CD8-positive, alpha-beta memory T cell (primary cell): ENCODE data around the gene GOLGA6L22. TPM values are rescaled to one million over a fixed set of nuclear protein-coding genes. Genes with fewer than 3 reads are reported as not detected.
"Not testable (repeated sequence)": the region's sequence is repeated elsewhere in the genome, so short reads cannot be mapped to it uniquely, and the experiment has no call there.

ENCODE experiments used
- CTCF ChIA-PET: fragments of 350-600 bp; sonication (Branson Sonifier 250); formaldehyde crosslinking; loops from one replicate; lab custom pipeline; 2021; ENCODE audit warnings: antibody characterized with exemption; lab: Charles Lee
- POLR2A ChIA-PET: fragments of 350-600 bp; sonication (Branson Sonifier 250); formaldehyde crosslinking; loops from one replicate; lab custom pipeline; 2021; ENCODE audit warnings: antibody characterized with exemption; lab: Charles Lee
- DNase-seq, 5 donors: peaks; one replicate each; pipeline versions ENCODE4 v3.0.0 to v3.0.0-alpha.2; 2020 to 2022; ENCODE audit warnings: mixed read lengths in 1 of 5
- H3K27ac ChIP-seq: one replicate; pipeline ENCODE4 v1.7.0; 2013; ENCODE audit warnings: low read depth, mild to moderate bottlenecking, low read length, moderate library complexity
- H3K27me3 ChIP-seq: 2 replicates; pipeline ENCODE4 v1.7.0; 2013; ENCODE audit warnings: low read length, mild to moderate bottlenecking; ENCODE audit not compliant: insufficient read depth, poor library complexity, severe bottlenecking
- H3K36me3 ChIP-seq: 2 replicates; pipeline ENCODE4 v1.7.0; 2013; ENCODE audit warnings: mild to moderate bottlenecking, low read length, moderate library complexity; ENCODE audit not compliant: insufficient read depth
- H3K4me1 ChIP-seq: 2 replicates; pipeline ENCODE4 v1.7.0; 2013; ENCODE audit warnings: mild to moderate bottlenecking, low read length, moderate library complexity; ENCODE audit not compliant: insufficient read depth
- H3K4me3 ChIP-seq: 2 replicates; pipeline ENCODE4 v1.7.0; 2013; ENCODE audit warnings: mild to moderate bottlenecking, low read length
- H3K9me3 ChIP-seq: 2 replicates; pipeline ENCODE4 v1.7.0; 2013; ENCODE audit warnings: mild to moderate bottlenecking, low read length
- H3K27ac Mint-ChIP-seq, 8 donors: one replicate each; pipeline ENCODE4 v1.8.0; 2020 to 2021; ENCODE audit warnings: mixed read lengths in 8 of 8, mild to moderate bottlenecking in 6 of 8, inconsistent platforms in 3 of 8, moderate library complexity in 3 of 8
- H3K27me3 Mint-ChIP-seq, 2 donors: one replicate each; pipeline ENCODE4 v1.8.0; 2020 to 2021; ENCODE audit warnings: mixed read lengths in 2 of 2, mild to moderate bottlenecking in 1 of 2, moderate library complexity in 1 of 2
- H3K36me3 Mint-ChIP-seq, 3 donors: one replicate each; pipeline ENCODE4 v1.8.0; 2020 to 2021; ENCODE audit warnings: mixed read lengths in 3 of 3, inconsistent platforms in 1 of 3, mild to moderate bottlenecking in 1 of 3
- H3K4me1 Mint-ChIP-seq, 3 donors: one replicate each; pipeline ENCODE4 v1.8.0; 2020 to 2021; ENCODE audit warnings: mixed read lengths in 3 of 3, inconsistent platforms in 1 of 3, mild to moderate bottlenecking in 1 of 3
- H3K4me3 Mint-ChIP-seq, 7 donors: one replicate each; pipeline ENCODE4 v1.8.0; 2020 to 2021; ENCODE audit warnings: mixed read lengths in 7 of 7, mild to moderate bottlenecking in 6 of 7, moderate library complexity in 4 of 7, inconsistent platforms in 2 of 7
- H3K9me3 Mint-ChIP-seq, 5 donors: one replicate each; pipeline ENCODE4 v1.8.0; 2020 to 2022; ENCODE audit warnings: mixed read lengths in 5 of 5, mild to moderate bottlenecking in 3 of 5, moderate library complexity in 2 of 5, inconsistent platforms in 1 of 5
- polyA plus RNA-seq: library from polyadenylated mRNA; unstranded; fragments of 300-500 nt; fragmentation: Illumina TruSeq; gene quantifications from one replicate; pipeline ENCODE4 v1.2.3, GENCODE V29; 2021
- total RNA-seq, 2 experiments: library from RNA; stranded (reverse); gene quantifications; one replicate each; pipeline ENCODE4 v1.2.3, GENCODE V29; 2021

Gene GOLGA6L22, protein sequence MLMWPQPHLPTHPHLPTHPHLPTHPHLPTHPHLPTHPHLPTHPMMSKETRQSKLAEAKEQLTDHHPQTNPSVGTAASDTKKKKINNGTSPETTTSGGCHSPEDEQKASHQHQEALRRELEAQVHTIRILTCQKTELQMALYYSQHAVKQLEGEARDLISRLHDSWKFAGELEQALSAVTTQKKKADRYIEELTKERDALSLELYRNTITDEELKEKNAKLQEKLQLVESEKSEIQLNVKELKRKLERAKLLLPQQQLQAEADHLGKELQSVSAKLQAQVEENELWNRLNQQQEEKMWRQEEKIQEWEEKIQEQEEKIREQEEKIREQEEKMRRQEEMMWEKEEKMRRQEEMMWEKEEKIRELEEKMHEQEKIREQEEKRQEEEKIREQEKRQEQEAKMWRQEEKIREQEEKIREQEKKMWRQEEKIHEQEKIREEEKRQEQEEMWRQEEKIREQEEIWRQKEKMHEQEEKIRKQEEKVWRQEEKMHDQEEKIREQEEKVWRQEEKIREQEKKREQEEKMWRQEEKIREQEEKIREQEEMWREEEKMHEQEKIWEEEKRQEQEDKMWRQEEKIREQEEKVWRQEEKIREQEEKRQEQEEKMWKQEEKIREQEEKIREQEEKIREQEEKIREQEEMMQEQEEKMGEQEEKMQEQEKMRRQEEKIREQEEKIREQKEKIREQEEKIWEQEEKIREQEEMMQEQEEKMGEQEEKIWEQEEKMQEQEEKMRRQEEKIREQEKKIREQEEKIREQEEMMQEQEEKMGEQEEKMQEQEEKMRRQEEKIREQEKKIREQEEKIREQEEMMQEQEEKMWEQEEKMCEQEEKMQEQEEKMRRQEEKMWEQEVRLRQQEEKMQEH
- not detected for total RNA-seq
- polyA plus RNA-seq, result not detected

DNA sequence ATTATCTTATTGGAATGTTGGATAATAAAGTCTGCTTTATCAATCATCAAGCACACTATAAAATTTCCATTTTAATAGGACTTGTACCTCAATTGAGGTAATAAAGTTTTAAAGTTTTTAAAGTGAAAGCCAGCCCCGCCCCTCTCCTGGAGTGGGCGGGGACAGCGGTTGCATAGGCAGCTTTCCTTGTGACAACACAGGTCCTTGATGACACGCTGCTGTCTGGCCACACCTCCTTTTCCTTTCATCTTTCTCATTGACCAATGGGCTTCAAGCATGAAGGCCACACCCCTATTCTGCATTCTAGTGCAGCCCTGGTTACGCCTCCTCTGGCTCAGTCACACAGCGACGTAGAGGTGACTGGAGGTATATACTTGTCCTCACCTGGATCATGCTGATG is at the start of gene GOLGA6L22:
TSS of gene GOLGA6L22 (plus strand) at position 301 of the 400 bp plus-strand sequence. CDS start at position 392, 91 bp downstream.
- H3K27ac Mint-ChIP-seq, H3K9me3 ChIP-seq, H3K27ac ChIP-seq, H3K4me1 Mint-ChIP-seq, H3K27me3 Mint-ChIP-seq, H3K4me3 ChIP-seq, H3K36me3 Mint-ChIP-seq, H3K27me3 ChIP-seq, CTCF ChIA-PET, DNase-seq, H3K4me1 ChIP-seq, H3K4me3 Mint-ChIP-seq, H3K9me3 Mint-ChIP-seq, H3K36me3 ChIP-seq, POLR2A ChIA-PET: not testable (repeated sequence)

GRCh38 chr15:22417288-22417687 is 41.4 kb upstream of the GOLGA6L22 start:
- H3K4me1 ChIP-seq, H3K4me3 ChIP-seq, H3K27ac ChIP-seq, H3K9me3 Mint-ChIP-seq, DNase-seq, H3K27me3 Mint-ChIP-seq, H3K36me3 Mint-ChIP-seq, H3K27me3 ChIP-seq, H3K9me3 ChIP-seq, H3K4me3 Mint-ChIP-seq, CTCF ChIA-PET, H3K36me3 ChIP-seq, H3K4me1 Mint-ChIP-seq, POLR2A ChIA-PET, H3K27ac Mint-ChIP-seq: not testable (repeated sequence)

GRCh38 chr15:22417795-22418194 is 40.9 kb upstream of the GOLGA6L22 start:
- H3K9me3 ChIP-seq, H3K9me3 Mint-ChIP-seq, H3K27me3 Mint-ChIP-seq, POLR2A ChIA-PET, CTCF ChIA-PET, DNase-seq, H3K27ac Mint-ChIP-seq, H3K36me3 Mint-ChIP-seq, H3K27ac ChIP-seq, H3K4me3 Mint-ChIP-seq, H3K4me1 ChIP-seq, H3K4me3 ChIP-seq, H3K27me3 ChIP-seq, H3K4me1 Mint-ChIP-seq, H3K36me3 ChIP-seq: not testable (repeated sequence)

- POLR2A ChIA-PET, H3K36me3 ChIP-seq, H3K4me3 ChIP-seq, CTCF ChIA-PET, H3K9me3 ChIP-seq, H3K27me3 ChIP-seq, H3K36me3 Mint-ChIP-seq, H3K27ac ChIP-seq, H3K4me1 ChIP-seq, H3K27me3 Mint-ChIP-seq, H3K4me1 Mint-ChIP-seq, H3K27ac Mint-ChIP-seq, H3K9me3 Mint-ChIP-seq, DNase-seq, H3K4me3 Mint-ChIP-seq: not testable (repeated sequence)
These were observed 40.5 kb upstream of the GOLGA6L22 start for GRCh38 chr15:22418212-22418611.

- H3K36me3 Mint-ChIP-seq, H3K36me3 ChIP-seq, H3K4me1 Mint-ChIP-seq, H3K27me3 ChIP-seq, H3K9me3 Mint-ChIP-seq, H3K4me1 ChIP-seq, H3K4me3 Mint-ChIP-seq, DNase-seq, CTCF ChIA-PET, H3K27ac ChIP-seq, H3K4me3 ChIP-seq, POLR2A ChIA-PET, H3K9me3 ChIP-seq, H3K27me3 Mint-ChIP-seq, H3K27ac Mint-ChIP-seq: not testable (repeated sequence)
These were observed 40.0 kb upstream of the GOLGA6L22 start for GRCh38 chr15:22418666-22419065.

DNA sequence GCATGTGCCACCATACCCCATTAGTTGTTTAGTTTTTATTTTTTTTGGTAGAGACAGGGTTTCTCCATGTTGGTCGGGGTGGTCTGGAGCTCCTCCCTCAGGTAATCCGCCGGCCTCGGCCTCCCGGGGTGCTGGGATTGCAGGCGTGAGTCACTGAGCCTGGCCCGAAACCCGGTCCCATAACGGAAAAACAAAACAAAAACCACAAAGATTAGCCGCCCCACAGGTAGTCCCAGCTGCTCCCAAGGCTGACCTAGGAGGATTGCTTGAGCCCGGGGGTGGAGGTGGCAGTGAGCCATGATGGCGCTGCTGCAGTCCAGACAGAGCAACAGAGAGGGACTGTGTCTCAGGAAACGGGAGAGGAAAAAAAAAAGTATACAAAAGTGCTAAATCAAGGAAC is 38.4 kb upstream of the GOLGA6L22 start:
- DNase-seq, H3K27ac ChIP-seq, H3K27ac Mint-ChIP-seq, POLR2A ChIA-PET, H3K9me3 ChIP-seq, H3K4me3 ChIP-seq, H3K9me3 Mint-ChIP-seq, H3K36me3 ChIP-seq, CTCF ChIA-PET, H3K36me3 Mint-ChIP-seq, H3K27me3 ChIP-seq, H3K4me1 ChIP-seq, H3K4me1 Mint-ChIP-seq, H3K4me3 Mint-ChIP-seq, H3K27me3 Mint-ChIP-seq: not testable (repeated sequence)

- H3K27ac Mint-ChIP-seq, H3K4me1 ChIP-seq, H3K27ac ChIP-seq, H3K9me3 Mint-ChIP-seq, H3K4me3 Mint-ChIP-seq, H3K36me3 Mint-ChIP-seq, POLR2A ChIA-PET, H3K27me3 ChIP-seq, H3K4me3 ChIP-seq, H3K36me3 ChIP-seq, DNase-seq, H3K27me3 Mint-ChIP-seq, H3K4me1 Mint-ChIP-seq, H3K9me3 ChIP-seq, CTCF ChIA-PET: not testable (repeated sequence)
These were observed 29.3 kb upstream of the GOLGA6L22 start for GRCh38 chr15:22429426-22429825.

- H3K36me3 ChIP-seq, H3K4me3 Mint-ChIP-seq, H3K4me1 ChIP-seq, CTCF ChIA-PET, H3K4me3 ChIP-seq, POLR2A ChIA-PET, H3K27ac ChIP-seq, H3K9me3 Mint-ChIP-seq, H3K4me1 Mint-ChIP-seq, H3K36me3 Mint-ChIP-seq, H3K27ac Mint-ChIP-seq, H3K27me3 Mint-ChIP-seq, H3K9me3 ChIP-seq, H3K27me3 ChIP-seq, DNase-seq: not testable (repeated sequence)
These were observed 27.0 kb upstream of the GOLGA6L22 start for GRCh38 chr15:22431687-22432086.
